Pancreas (tissue), 10 donors: Measurements from ENCODE around the gene SLC25A12. TPM values are rescaled to one million over a fixed set of nuclear protein-coding genes. Genes with fewer than 3 reads are reported as not detected.
"Not testable (repeated sequence)": the region's sequence is repeated elsewhere in the genome, so short reads cannot be mapped to it uniquely, and the experiment has no call there.

ENCODE experiments used
- ATAC-seq, 4 donors: fragments of 200-7000 bp; cut with Tn5 transposase; one replicate each; pipeline versions ENCODE4 v1.8.0 to v1.9.1; 2020; ENCODE audit warnings: mild to moderate bottlenecking in 4 of 4, moderate library complexity in 4 of 4
- DNase-seq, 6 donors: peaks; one replicate each; pipeline ENCODE4 v3.0.0-alpha.2; 2020
- FAIRE-seq: peaks from 2 replicates; lab custom pipeline; 2012; peaks lifted over from hg19 to GRCh38; lab: Jason Lieb, UNC
- H3K27ac ChIP-seq, 4 donors: fragments of 200-600 bp; sonication (generic); 1 replicate in 3 of 4; 2 replicates in 1 of 4; pipeline versions ENCODE4 v1.5.0 to v1.8.0; 2020
- H3K27me3 ChIP-seq, 4 donors: fragments of 200-600 bp; one replicate each; pipeline ENCODE4 v1.8.0; 2021
- H3K36me3 ChIP-seq, 3 donors: fragments of 200-600 bp; sonication (generic) in 1 of 3; one replicate each; pipeline versions ENCODE4 v1.5.0 to v1.8.0; 2020 to 2021
- H3K4me1 ChIP-seq, 3 donors: fragments of 200-600 bp; one replicate each; pipeline ENCODE4 v1.8.0; 2021
- H3K4me3 ChIP-seq, 4 donors: fragments of 200-600 bp; sonication (generic) in 2 of 4; one replicate each; pipeline versions ENCODE4 v1.5.0 to v1.8.0; 2020 to 2021
- H3K9me3 ChIP-seq, 4 donors: fragments of 200-600 bp; one replicate each; pipeline ENCODE4 v1.8.0; 2021
- CTCF ChIP-seq, 4 donors: fragments of 200-600 bp; sonication (generic) in 3 of 4; IDR thresholded peaks; one replicate each; pipeline versions ENCODE4 v1.5.0 to v1.8.0; 2021; ENCODE audit warnings: antibody characterized with exemption in 4 of 4
- WGBS, 2 donors: extraction: QIAGEN DNeasy Blood & Tissue Kit; methylation state at CpG; one replicate each; pipeline ENCODE4 v1.1.7; 2013; 5-methylcytosine and 5-hydroxymethylcytosine counted together
- intact Hi-C, 3 donors: fragments of 100-400 bp; cut with DNase I; formaldehyde crosslinking; loops; one replicate each; pipeline versions ENCODE4 v1.11.1 to v1.14.2; 2022
- polyA plus RNA-seq, 2 donors: library from polyadenylated mRNA; stranded (reverse); fragments of 200-250 nt; gene quantifications; one replicate each; pipeline ENCODE4 v1.2.3, GENCODE V29; 2013
- total RNA-seq, 6 donors: library from RNA; stranded (reverse); fragmentation: NEBNext Ultra II Directional in 4 of 6; extraction: Animal tissue kit (Norgen Biotek cat#: 25700) in 4 of 6; gene quantifications; one replicate each; pipeline versions ENCODE4 v1.2.1 to v1.2.4, GENCODE V29; 2021 to 2023
- donor health status: healthy with polysubstance abuse.
- donor health status: DM: no; HTN: no; CAD: no; lungs with moderate emphysema.
- donor health status: DM: no; HTN: no; CAD: no.
- donor health status: control.
- donor health status: control.
- donor health status: Bipolar disorder and iron deficiency.
- donor health status: DM: yes; HTN: yes; CAD: no.
- donor health status: DM: no; HTN: no; CAD: no.
- donor health status: DM: no; HTN: no; CAD: no.
- donor health status: DM: yes; HTN: yes; CAD: no.

SLC25A12 gene
- total and polyA plus RNA-seq, 8 donors: 1.7 to 8.9 (median 3.0) TPM

- no peak for FAIRE-seq
- ATAC-seq: no peak
Measured at GRCh38 chr2:171902840-171903420, 8.9 kb upstream of the SLC25A12 start.

GRCh38 chr2:171899623-171900282, 5.7 kb upstream of the SLC25A12 start:
- H3K36me3 ChIP-seq, H3K27ac ChIP-seq, H3K27me3 ChIP-seq, ATAC-seq, H3K9me3 ChIP-seq, H3K4me1 ChIP-seq, DNase-seq, H3K4me3 ChIP-seq, FAIRE-seq, intact Hi-C loops: not testable (repeated sequence)
- WGBS, 2 donors: 93 to 96% methylated on average over 38 to 57 of the region's 58 CpGs

More at GRCh38 chr2:171902840-171903420, 8.9 kb upstream of the SLC25A12 start:
- intact Hi-C loops: no loop called here
- Histone ChIP-seq H3K4me3 (no peak overlapping the region), H3K27ac (no peak overlapping the region), H3K4me1 (no peaks in the 10 kb centered on the region), H3K27me3 (no peaks in the 10 kb centered on the region), H3K9me3 (no peaks in the 10 kb centered on the region), H3K36me3 (no peaks in the 10 kb centered on the region)
- no peak for DNase-seq
- 47 to 50% methylated on average over 2 of the region's 2 CpGs for WGBS, 2 donors
- no peak for TF ChIP-seq CTCF (IDR thresholded peaks at IDR 0.05)

- intact Hi-C loops: no loop called here
- no peak for FAIRE-seq
- no peak overlapping the region for H3K4me3 ChIP-seq
- no peak overlapping the region for H3K27ac ChIP-seq
- no peak for DNase-seq
- ATAC-seq: no peak
- H3K36me3 ChIP-seq: no peaks in the 10 kb centered on the region
- no peak for TF ChIP-seq CTCF (IDR thresholded peaks at IDR 0.05)
- peaks cover 5 to 15% (median 14%) of the 10 kb centered on the region in 3 donors for H3K4me1 ChIP-seq
- H3K27me3 ChIP-seq: no peaks in the 10 kb centered on the region
- no peaks in the 10 kb centered on the region for H3K9me3 ChIP-seq
- WGBS, 2 donors: 73 to 75% methylated on average over 1 of the region's 1 CpG
Measured at GRCh38 chr2:171895786-171896185, 1.7 kb upstream of the SLC25A12 start.

GRCh38 chr2:171894612-171894947, 536 bp upstream of the SLC25A12 start:
- no peaks in the 10 kb centered on the region for H3K36me3 ChIP-seq
- peak overlapping the region; percentile 51 to 76 (median 61) for H3K4me3 ChIP-seq
- H3K4me1 ChIP-seq: peaks cover 5 to 18% (median 15%) of the 10 kb centered on the region in 3 donors
- DNase-seq (no peak), ATAC-seq (no peak), FAIRE-seq (no peak)
- intact Hi-C loops: no loop called here
- H3K27me3 ChIP-seq: no peaks in the 10 kb centered on the region
- H3K9me3 ChIP-seq: no peaks in the 10 kb centered on the region
- no peak for TF ChIP-seq CTCF (IDR thresholded peaks at IDR 0.05)
- peak overlapping the region in 2 of 4 donors; percentile 12 to 75 for H3K27ac ChIP-seq
- 33 to 39% methylated on average over 10 of the region's 10 CpGs for WGBS, 2 donors

GRCh38 chr2:171893196-171893823, 734 bp downstream of the SLC25A12 start:
- Histone ChIP-seq H3K27ac (no peak overlapping the region), H3K4me3 (peak overlapping the region; percentile 51 to 76 (median 61)), H3K36me3 (no peaks in the 10 kb centered on the region), H3K4me1 (peaks cover 5 to 18% (median 15%) of the 10 kb centered on the region in 3 donors), H3K9me3 (no peaks in the 10 kb centered on the region), H3K27me3 (no peaks in the 10 kb centered on the region)
- DNase-seq: no peak
- no peak for FAIRE-seq
- no peak for TF ChIP-seq CTCF (IDR thresholded peaks at IDR 0.05)
- 6 to 8% methylated on average over 7 of the region's 7 CpGs for WGBS, 2 donors
- peak; percentile 17 to 76 (median 60) for ATAC-seq
- intact Hi-C loops: no loop called here
